H1 (cell line): ENCODE results near the gene CCDC154. TPM values are rescaled to one million over a fixed set of nuclear protein-coding genes. Genes with fewer than 3 reads are reported as not detected.

Source experiments
- BCL11A ChIP-seq, 2 experiments: IDR thresholded peaks; one replicate each; pipeline ENCODE4 v1.6.1; 2011; ENCODE audit warnings: low read depth in 2 of 2, low read length in 2 of 2, mild to moderate bottlenecking in 2 of 2
- CBX5 ChIP-seq: fragments of 300-800, 300-1000 bp; sonication (generic); IDR thresholded peaks from 2 replicates; pipeline ENCODE4 v1.7.1; 2016; ENCODE audit warnings: antibody characterized with exemption, low read length, low read depth
- CEBPB ChIP-seq: IDR thresholded peaks from 2 replicates; pipeline ENCODE4 v1.6.1; 2012; ENCODE audit warnings: low read depth, low read length
- CHD7 ChIP-seq: fragments of 300-600 bp; sonication (generic); IDR thresholded peaks from 2 replicates; pipeline ENCODE4 v1.7.1; 2012; ENCODE audit warnings: low read length, moderate library complexity, mild to moderate bottlenecking, inconsistent platforms; ENCODE audit not compliant: insufficient replicate concordance
- CREB1 ChIP-seq: IDR thresholded peaks from 2 replicates; pipeline ENCODE4 v1.6.1; 2012; ENCODE audit warnings: inconsistent platforms
- E2F6 ChIP-seq: IDR thresholded peaks from 2 replicates; pipeline ENCODE4 v1.6.1; 2012; ENCODE audit warnings: inconsistent platforms
- PHF8 ChIP-seq: fragments of 200-600 bp; sonication (generic); conservative IDR thresholded peaks from 2 replicates; pipeline ENCODE4 v1.7.1; 2012; ENCODE audit warnings: low read depth, mild to moderate bottlenecking, inconsistent platforms, low read length, moderate library complexity
- POLR2AphosphoS5 ChIP-seq: IDR thresholded peaks from 2 replicates; pipeline ENCODE4 v1.6.1; 2011; ENCODE audit warnings: low read depth, low read length
- SIRT6 ChIP-seq: IDR thresholded peaks from one replicate; pipeline ENCODE4 v1.7.1; 2012; ENCODE audit warnings: low read length, inconsistent platforms
- ZNF274 ChIP-seq: IDR thresholded peaks from 2 replicates; pipeline ENCODE4 v1.7.0; 2012; ENCODE audit warnings: low read length, borderline replicate concordance; ENCODE audit errors: extremely low read depth
- polyA plus RNA-seq, 7 experiments: library from polyadenylated mRNA; depleted of rRNA in 3 of 7; stranded (reverse) in 5 of 7; unstranded in 2 of 7; fragments of >200 nt in 5 of 7; fragments of 200-250 nt in 2 of 7; gene quantifications; 1 replicate in 5 of 7; 2 replicates in 1 of 7; 4 replicates in 1 of 7; pipeline versions ENCODE4 v1.2.1 to v1.2.3, GENCODE V29; 2011 to 2013; ENCODE audit warnings: missing spikeins in 2 of 7, mixed read lengths in 2 of 7
- total RNA-seq: library from RNA; stranded (reverse); fragmentation: NEBNext Ultra II Directional; extraction: Animal tissue kit (Norgen Biotek cat#: 25700); gene quantifications from 2 replicates; pipeline ENCODE4 v1.2.1, GENCODE V29; 2021

CCDC154 gene
- total and polyA plus RNA-seq, 2 of the 8 experiments (the other 6 are each of a cell fraction or from before 2014, with no cell fraction given): 0.15 to 0.88 TPM

GRCh38 chr16:1492923-1493745 lies 48.8 kb upstream of the CCDC154 start, which contains the start of gene TELO2 (continued):
- TF ChIP-seq PHF8 (peak; percentile 86), E2F6 (peak; percentile 84), SIRT6 (no peak), ZNF274 (no peak), CHD7 (no peak), CBX5 (no peak), CREB1 (peak; percentile 46), BCL11A (IDR thresholded peaks at IDR 0.05; ENCODE audit: low read depth in 2 of 2, low read length in 2 of 2) (no peak), CEBPB (no peak), POLR2AphosphoS5 (peak; percentile 75)
